Hematopoietic multipotent progenitor cell (in vitro differentiated cells): Measurements from ENCODE around the gene CARNS1. TPM values are rescaled to one million over a fixed set of nuclear protein-coding genes. Genes with fewer than 3 reads are reported as not detected.
"Not testable (repeated sequence)": the region's sequence is repeated elsewhere in the genome, so short reads cannot be mapped to it uniquely, and the experiment has no call there.

Experiments used
- DNase-seq, 3 donors: peaks; one replicate each; pipeline ENCODE4 v3.0.0-alpha.2; 2011 to 2015; ENCODE audit warnings: low read depth in 2 of 3, low spot score in 2 of 3
- small RNA-seq: library from RNA; depleted of rRNA; stranded (forward); fragments of <200 nt; gene quantifications from one replicate; pipeline ENCODE3, GENCODE V24; 2012
- total RNA-seq: library from RNA; depleted of rRNA; stranded (reverse); fragments of >200 nt; gene quantifications from one replicate; pipeline ENCODE4 v1.2.3, GENCODE V29; 2012

The CARNS1 gene
- total RNA-seq, 1 donor, result 3.0 TPM

DNA sequence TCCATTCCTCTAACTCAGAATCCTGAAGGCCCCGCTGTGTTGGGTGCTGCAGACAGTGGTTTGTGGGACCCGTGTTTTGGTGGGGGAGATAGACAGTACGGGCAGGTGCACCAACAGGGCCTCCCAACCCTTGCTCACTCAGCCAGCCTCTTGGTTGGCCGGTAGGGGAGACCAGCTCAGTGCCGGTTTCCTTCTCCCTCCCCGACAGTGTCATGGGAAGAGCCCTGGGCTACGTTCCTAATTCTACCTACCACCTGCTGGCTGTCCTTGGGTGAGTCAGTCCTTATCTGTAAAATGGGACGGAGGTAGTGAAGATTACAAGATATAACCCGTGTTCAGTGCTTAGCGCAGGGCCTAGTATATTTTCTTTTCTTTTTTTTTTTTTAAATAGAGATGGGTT is 47.7 kb downstream of the CARNS1 start:
- no peak for DNase-seq

DNA sequence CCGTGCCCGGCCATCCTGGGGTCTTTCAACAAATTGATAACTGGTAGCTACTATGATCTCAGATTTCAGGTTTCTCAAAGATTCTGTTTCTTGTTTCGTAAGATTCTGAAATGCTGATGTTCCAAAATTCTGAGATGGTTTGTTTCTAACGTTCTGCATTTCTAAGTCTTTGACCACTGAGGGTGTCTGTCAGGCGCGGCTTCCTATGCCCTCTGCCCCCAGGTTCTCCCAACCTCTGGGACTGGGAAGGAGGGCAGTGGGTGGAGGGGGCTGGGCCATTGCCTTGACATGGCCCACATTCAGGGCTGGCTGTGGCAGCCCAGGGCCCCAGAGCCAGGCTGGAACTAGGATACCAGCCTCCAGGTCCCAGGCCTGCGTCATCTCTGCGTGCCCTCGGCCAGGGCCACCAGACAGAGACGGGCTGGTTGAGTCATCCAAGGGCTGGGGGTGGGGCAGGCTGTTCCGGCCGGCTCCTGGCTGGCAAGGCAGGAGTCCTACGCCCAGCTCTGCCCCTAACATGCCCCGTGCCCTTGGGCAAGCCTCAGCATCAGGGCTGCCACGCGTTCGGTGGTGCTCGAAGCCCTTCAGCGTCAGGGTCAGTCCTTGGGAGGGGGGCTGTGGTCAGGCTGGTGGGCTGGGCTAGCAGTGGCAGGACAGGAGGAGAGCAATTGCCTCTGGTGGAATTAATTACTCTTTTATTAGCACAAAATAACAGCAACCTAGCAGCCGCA is 48.4 kb downstream of the CARNS1 start:
- DNase-seq, result no peak

DNA sequence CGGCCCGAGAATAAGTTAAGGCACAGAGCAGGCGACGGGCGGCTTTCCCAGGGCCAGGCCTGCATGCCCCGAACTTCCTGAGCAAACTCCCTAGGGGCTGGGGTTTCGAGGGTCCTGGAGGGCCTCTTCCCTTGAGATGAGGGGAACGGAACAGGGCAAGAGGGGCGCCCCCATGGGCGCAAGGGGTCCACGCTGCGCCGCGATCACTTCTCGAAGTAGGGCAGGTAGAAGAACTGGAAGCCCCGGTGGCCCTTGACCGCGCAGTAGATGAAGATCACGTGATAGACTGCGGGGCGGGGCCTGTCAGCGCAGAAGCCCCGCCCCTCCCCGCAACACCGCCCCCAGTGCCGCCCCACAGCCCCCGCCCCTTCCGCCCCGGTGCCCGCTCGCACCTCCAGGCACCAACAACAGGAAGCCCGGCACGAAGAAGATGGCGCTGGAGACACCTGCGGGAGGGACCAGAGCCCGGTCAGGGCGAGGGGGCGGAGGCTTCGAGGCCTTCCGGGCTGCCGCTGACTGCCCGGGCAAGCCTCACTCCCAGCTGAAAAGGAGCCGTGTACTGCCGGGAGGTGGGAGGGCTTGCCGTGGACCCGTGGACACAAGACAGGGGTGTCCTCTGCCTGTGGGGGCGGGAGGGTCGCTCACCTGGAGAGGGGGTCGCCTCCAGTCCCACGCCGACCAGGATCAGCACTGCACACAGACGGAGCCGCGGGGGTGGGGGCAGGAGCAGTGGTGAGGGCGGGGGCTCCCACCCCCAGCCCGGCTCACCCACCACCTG is 49.1 kb downstream of the CARNS1 start:
- peak; percentile 75 to 92 (median 89) for DNase-seq

DNA sequence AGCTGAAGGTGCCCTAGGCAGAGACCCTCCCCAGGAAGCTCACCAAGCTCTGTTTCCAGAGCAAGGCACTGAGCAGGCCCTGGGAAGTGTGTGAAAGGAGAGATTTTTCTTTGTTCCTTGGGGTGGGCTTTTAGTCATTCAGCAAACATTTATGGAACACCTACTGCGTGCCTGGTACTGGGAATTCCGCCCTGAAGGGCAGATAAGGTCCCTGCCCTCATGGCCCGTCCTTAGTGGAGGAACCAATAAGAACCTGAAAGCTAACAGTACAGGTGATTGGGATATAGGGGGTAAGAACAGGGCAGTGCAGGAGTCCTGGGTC is 49.7 kb downstream of the CARNS1 start:
- DNase-seq, result no peak

DNA sequence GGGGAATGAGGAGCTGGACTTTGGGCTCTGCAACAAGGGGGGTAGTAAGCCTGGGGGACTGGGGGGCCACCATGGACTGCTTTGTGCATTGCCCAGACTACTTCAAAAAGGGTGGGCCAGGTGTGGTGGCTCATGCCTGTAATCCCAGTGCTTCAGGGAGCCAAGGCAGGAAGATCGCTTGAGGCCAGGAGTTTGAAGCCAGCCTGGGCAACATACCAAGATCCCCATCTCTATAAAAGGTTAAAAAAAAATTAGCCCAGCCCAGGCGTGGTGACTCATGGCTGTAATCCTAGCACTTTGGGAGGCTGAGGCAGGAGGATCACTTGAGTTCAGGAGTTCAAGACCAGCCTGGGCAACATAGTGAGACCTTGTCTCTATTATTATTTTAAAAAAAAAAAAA is 50.1 kb downstream of the CARNS1 start:
- not testable (repeated sequence) for DNase-seq

DNA sequence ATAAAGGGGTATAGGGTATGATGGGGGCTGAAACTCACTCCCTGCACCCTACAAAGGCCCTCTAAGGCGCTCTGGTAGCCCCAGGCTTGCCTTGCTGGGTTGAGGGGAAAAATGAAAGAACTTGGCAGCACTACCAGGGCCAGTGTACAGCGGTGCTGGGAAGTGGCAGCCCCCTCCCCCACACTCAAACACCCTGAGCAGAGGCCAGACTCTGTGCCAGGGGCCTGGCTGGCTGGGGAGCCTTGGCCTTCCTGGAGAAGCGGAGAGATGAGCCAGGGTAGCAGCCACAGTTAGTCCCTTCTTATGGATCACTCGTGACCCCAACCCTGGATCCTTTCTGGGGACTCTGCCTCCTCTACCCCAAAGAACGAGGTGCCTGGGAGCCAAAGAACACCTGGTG is 50.9 kb downstream of the CARNS1 start:
- DNase-seq, result no peak

DNA sequence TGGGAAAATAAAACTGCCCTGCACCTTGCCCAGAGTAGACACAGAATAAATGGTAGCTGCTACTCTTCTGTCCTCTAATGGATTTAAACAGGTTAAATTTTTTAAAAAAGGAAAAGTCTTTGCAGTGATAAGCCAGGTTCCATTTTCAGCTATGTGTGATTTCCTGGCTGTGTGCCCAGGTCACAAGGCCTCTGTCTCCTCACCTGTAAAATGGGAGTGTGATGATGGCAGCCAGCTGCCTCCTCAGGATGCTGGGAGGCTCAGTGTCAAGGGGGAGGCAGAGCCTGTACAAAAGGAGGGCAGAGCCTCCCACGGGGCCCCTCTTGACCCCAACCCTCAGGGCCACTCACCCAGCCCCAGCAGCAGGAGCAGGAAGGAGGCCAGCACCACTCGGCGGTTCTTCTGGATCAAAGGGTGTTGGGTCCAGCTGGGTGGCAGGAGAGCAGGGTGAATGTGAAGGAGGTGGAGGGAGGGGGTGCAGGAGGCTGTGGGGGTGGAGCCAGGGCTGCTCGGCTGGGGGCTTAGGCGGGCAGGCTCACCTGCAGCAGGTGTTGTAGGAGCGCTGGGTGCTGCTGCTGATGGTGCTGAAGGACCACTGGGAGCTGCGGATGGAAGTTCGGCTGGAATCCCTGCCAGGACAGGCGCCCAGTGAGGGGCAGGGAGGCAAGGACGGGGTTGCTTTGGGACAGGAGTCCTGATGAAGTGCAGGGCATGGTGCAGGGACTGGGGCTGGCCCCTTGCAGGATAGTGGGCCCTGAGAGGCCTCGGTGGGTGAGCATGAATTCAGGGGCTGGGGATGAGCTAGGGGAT is 51.7 kb downstream of the CARNS1 start:
- DNase-seq, result no peak

DNA sequence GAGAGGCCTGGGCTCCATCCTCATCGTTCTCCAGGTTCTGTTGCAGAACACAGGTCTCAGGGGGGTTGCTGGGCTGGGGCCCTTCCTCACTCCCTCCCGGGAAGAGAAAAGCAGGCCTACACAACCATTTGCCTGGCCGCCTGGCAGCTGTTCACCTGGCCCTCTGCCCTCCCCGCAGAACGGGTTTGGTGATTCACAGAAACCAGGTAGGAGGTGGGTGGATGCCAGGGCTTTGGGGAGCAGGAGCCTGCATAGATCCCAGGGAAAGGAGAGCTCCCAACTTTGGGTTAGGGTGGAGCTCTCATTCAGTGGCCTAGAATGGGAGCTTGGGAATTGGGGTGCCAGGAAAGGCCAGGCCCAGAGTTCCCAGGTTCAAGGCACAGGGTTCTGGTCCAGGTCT is 52.6 kb downstream of the CARNS1 start:
- DNase-seq, result no peak

DNA sequence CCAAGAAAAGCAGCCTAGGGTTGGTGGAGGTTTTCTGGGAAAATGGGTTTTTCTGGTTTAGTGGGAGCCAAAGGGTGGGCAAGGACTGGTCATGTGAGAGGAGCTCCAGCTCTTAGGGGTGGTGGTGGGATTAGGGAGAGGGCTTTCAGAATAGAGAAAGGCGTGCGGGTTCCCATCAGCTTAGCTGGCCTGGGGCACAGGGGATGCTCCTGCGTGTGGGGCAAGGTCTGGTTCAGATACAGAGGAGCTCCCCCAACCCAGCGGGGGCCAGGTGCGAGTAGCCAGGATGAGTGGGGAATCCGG is 52.9 kb downstream of the CARNS1 start:
- no peak for DNase-seq

DNA sequence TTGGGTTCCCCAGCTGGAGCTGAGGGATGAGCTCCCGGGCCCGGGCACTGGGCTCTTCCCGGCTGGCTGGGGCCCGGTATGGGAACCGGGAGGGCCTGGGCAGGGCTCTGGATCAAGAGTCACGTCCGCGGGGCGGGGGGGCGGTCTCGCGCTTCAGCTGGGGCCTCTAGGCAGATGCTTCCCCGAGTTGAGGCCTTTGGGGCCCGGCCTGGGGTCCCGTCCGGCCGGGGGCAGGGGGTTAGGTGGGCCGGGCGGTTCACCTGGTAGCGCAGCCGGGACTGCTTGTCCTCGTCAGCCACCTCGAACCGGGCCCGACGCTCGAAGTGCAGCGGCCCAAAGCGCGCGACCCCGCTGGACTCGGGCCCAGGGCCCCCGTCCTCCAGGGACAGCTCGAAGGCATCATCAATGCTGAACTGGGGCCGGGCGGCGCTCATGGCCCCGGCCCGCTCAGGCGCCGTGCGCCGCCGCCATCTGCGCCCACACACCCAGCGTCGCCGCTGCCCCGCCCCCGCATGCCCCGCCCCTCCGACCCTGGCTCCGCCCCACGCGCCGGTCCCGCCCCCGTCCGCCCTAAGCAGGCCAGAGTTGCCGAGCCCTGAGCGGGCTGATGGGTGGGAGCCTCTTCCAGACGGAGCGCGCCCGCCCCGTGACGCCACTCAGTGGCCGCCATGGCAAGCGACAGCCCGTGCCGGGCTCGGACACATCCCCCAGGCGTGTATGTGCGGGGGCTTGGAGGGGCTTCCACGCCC is 53.5 kb downstream of the CARNS1 start, which contains the start of gene TMEM134:
TSS of gene TMEM134 (minus strand) at position 493 of the 749 bp plus-strand sequence. CDS start at position 434, 59 bp downstream.
- DNase-seq, result peak; percentile 84 to 93 (median 92)

DNA sequence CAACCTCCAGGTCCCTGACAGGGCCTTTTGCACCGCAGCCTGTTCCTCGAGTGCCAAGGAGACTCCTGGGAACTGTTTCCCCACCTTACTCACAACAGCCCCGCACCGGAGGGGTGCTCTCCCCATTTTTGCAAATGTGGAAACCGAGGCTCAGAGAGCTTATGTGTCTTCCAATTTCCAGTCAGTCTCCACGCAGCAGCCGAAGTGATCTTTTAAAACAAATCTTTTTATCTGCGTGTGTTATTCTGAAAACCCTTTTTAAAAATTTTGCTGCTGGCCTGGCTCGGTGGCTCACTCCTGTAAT is 54.0 kb downstream of the CARNS1 start:
- DNase-seq, result no peak

DNA sequence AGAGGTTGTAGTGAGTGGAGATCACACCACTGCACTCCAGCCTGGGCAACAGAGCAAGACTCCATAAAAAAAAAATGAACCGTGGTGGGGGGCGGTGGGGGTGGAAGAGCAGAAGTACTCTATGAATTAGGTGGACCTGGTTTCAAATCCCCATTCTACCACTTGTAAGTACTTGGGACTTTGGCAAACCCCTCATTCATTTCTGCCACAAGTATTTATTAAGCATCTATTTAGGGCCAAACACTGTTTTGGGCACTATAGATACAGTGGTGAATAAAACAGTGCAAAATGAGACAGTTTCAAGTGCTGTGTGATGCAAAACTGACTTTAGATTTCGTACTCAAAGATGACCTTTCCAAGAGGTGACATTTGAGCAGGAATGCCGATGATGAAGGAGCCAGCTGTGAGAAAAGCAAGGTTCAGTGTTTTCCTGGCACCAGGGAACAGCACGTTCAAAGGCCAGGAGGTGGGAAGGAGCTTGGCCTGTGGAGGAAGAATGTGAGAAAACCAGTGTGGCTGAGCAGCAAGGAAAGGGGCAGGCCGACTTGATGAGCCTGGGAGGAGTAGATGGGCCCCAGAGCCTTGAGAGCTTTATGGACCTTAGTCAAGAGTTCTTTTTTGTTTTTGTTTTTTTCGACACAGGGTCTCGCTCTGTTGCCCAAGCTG is 55.0 kb downstream of the CARNS1 start:
- DNase-seq, result no peak

DNA sequence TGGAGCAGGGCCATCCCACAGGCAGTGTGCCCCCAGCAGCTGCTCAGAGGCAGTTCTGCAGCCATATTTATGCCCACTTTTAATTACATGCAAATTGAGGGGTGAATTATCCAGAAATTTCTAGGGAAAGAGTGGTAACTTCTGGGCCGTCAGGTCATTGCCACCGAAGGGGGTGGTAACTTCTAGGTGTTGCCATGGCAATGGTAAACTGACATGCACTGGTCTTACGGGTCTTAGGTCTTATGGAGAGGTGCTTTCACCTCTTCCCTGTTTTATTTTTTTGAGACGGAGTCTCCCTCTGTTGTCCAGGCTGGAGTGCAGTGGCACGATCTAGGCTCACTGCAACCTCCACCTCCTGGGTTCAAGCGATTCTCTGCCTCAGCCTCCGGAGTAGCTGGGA is 57.4 kb downstream of the CARNS1 start:
- no peak for DNase-seq

Small RNAs within 50 kb of the gene (small RNA-seq; reads per million reads assigned to genes)
- gene RNU6-1238P, result not detected

Other genes starting within 250 kb of the CARNS1 start
- gene GRK2, start 149.2 kb upstream of the CARNS1 start, total RNA-seq, result 543 TPM
- gene ANKRD13D, start 126.4 kb upstream of the CARNS1 start, total RNA-seq, result 77.8 TPM
- 28.0 TPM for gene SSH3, start 112.1 kb upstream of the CARNS1 start, total RNA-seq
- gene POLD4, start 62.1 kb upstream of the CARNS1 start, total RNA-seq, result 56.6 TPM
- gene CLCF1, start 42.1 kb upstream of the CARNS1 start, total RNA-seq, result 0.81 TPM
- 28.3 TPM for gene RAD9A, start 23.7 kb upstream of the CARNS1 start, total RNA-seq
- 328 TPM for gene PPP1CA, start 13.8 kb upstream of the CARNS1 start, total RNA-seq
- 73.2 TPM for gene TBC1D10C, start 11.6 kb upstream of the CARNS1 start, total RNA-seq
- 63.0 TPM for gene RPS6KB2, start 12.8 kb downstream of the CARNS1 start, total RNA-seq
- gene PTPRCAP, start 22.0 kb downstream of the CARNS1 start, total RNA-seq, result 230 TPM
- 120 TPM for gene CORO1B, start 27.8 kb downstream of the CARNS1 start, total RNA-seq
- 0.27 TPM for gene GPR152, start 37.1 kb downstream of the CARNS1 start, total RNA-seq
- 1.6 TPM for gene CABP4, start 39.7 kb downstream of the CARNS1 start, total RNA-seq
- 30.4 TPM for gene TMEM134, start 53.6 kb downstream of the CARNS1 start, total RNA-seq
- gene AIP, start 67.3 kb downstream of the CARNS1 start, total RNA-seq, result 141 TPM
- gene PITPNM1, start 89.7 kb downstream of the CARNS1 start, total RNA-seq, result 21.0 TPM
- gene CDK2AP2, start 92.5 kb downstream of the CARNS1 start, total RNA-seq, result 42.5 TPM
- not detected for gene CABP2, start 107.8 kb downstream of the CARNS1 start, total RNA-seq
- 593 TPM for gene GSTP1, start 168.1 kb downstream of the CARNS1 start, total RNA-seq
- 234 TPM for gene NDUFV1, start 191.3 kb downstream of the CARNS1 start, total RNA-seq
- 19.9 TPM for gene NUDT8, start 214.3 kb downstream of the CARNS1 start, total RNA-seq
- not detected for gene TBX10, start 224.1 kb downstream of the CARNS1 start, total RNA-seq
- gene ACY3, start 235.1 kb downstream of the CARNS1 start, total RNA-seq, result 13.7 TPM